OCI-LY1 (cell line): Measurements from ENCODE around the gene TMEM121.

Experiments used
- EZH2 ChIP-seq: fragments of 200-600 bp; sonication (generic), shearing (Covaris generic); IDR thresholded peaks from 2 replicates; pipeline ENCODE4 v1.8.0; 2017; ENCODE audit warnings: borderline replicate concordance, mixed run types, mild to moderate bottlenecking, antibody characterized with exemption, low read length, moderate library complexity, mixed read lengths
- TF ChIP-seq, protein P1 (sequence below): fragments of 200-600 bp; sonication (generic), shearing (Covaris generic); IDR thresholded peaks from 2 replicates; pipeline ENCODE4 v1.5.1; 2017; ENCODE audit warnings: mild to moderate bottlenecking, antibody characterized with exemption, low read length, moderate library complexity, mixed read lengths

DNA sequence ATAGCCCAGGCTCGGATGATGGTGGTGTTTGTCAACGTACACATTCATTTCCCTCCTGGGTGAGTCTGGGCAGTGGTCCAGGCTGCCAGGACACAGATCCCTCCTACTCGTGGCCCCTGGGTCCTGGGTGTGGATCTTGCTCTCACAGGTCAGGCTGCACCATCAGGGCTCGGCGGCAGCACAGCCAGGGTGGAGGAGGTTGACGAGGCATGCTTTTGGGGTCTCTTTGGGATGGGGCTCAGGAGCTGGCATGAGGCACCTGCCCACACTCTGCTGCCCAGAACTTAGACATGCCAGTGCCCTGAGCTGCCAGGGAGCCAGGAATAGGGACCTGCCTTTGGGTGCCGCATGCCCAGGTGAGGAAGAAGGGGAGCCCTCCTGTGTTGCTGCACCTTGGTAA lies 9.7 kb downstream of the TMEM121 start:
- no peak for TF ChIP-seq EZH2
- TF ChIP-seq, protein P1, sequence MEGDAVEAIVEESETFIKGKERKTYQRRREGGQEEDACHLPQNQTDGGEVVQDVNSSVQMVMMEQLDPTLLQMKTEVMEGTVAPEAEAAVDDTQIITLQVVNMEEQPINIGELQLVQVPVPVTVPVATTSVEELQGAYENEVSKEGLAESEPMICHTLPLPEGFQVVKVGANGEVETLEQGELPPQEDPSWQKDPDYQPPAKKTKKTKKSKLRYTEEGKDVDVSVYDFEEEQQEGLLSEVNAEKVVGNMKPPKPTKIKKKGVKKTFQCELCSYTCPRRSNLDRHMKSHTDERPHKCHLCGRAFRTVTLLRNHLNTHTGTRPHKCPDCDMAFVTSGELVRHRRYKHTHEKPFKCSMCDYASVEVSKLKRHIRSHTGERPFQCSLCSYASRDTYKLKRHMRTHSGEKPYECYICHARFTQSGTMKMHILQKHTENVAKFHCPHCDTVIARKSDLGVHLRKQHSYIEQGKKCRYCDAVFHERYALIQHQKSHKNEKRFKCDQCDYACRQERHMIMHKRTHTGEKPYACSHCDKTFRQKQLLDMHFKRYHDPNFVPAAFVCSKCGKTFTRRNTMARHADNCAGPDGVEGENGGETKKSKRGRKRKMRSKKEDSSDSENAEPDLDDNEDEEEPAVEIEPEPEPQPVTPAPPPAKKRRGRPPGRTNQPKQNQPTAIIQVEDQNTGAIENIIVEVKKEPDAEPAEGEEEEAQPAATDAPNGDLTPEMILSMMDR = no peak
